ENCODE measurements around the gene MALT1. TPM values are rescaled to one million over a fixed set of nuclear protein-coding genes. Genes with fewer than 3 reads are reported as not detected.
A peak's percentile ranks its signal among the peaks of the same experiment; 100 is the strongest.

Gene MALT1
- total RNA-seq (2014; rRNA removed; shearing (Covaris generic)) (14.4 and 15.5 TPM in 2 replicates), total RNA-seq (2022) (18.5 and 20.4 TPM in 2 replicates), Bru-seq, nascent RNA (percentile 69 among the genes with signal in this experiment), BruChase-seq, experiment 1, labeled RNA remaining after a 6-hour chase (percentile 66 among the genes with signal in this experiment), BruChase-seq, experiment 2, labeled RNA remaining after a 2-hour chase (percentile 69 among the genes with signal in this experiment)
- long read RNA-seq, full-length matches to known transcripts: 28 of 36 reads
- long read RNA-seq, partial matches to known transcripts: 0 of 36 reads
- long read RNA-seq, other reads (novel, unspliced or antisense): 8 of 36 reads

- Histone ChIP-seq H3K4me1 (ENCODE audit: insufficient read depth, low read length, poor library complexity, severe bottlenecking) (peaks cover 17% of the 10 kb centered on the region), H3K9me3 (ENCODE audit: low read length) (no peaks in the 10 kb centered on the region), H3K27ac (ENCODE audit: low read depth, low read length, poor library complexity, severe bottlenecking) (peak within 1 kb of the TSS; percentile 74), H4K20me1 (ENCODE audit: insufficient read depth, low read length) (no peaks in the 10 kb centered on the region), H3K4me2 (ENCODE audit: low read length) (peak within 1 kb of the TSS; percentile 78), H3K36me3 (ENCODE audit: insufficient read depth, low read length) (no peaks in the 10 kb centered on the region; the same call in 1 of the 2 replicates), H3K4me3 (ENCODE audit: low read depth, low read length, poor library complexity, severe bottlenecking) (peak within 1 kb of the TSS; percentile 78), H3K79me2 (ENCODE audit: insufficient read depth, low read depth, low read length) (peaks cover 16% of the 10 kb centered on the region), H2AFZ (ENCODE audit: low read length) (peak within 1 kb of the TSS; percentile 77), H3K9me2 (ENCODE audit: insufficient read depth, low read length) (no peaks in the 10 kb centered on the region)
- TF ChIP-seq EZH2phosphoT487 (IDR thresholded peaks at IDR 0.05; ENCODE audit: borderline replicate concordance, low read depth, low read length) (no peak), CTCF (conservative IDR thresholded peaks at IDR 0.05; ENCODE audit: low read length) (no peak)
- BruUV-seq (replicated peaks): no TSS peak
- CTCF ChIA-PET (ENCODE audit: unreplicated experiment): interaction anchor here (1.0 kb wide), 1 partner anchor 13 kb away, joined by 3 read pairs; no protein-coding TSS in a partner anchor
- intact Hi-C loops (cut with micrococcal nuclease; ENCODE audit: unreplicated experiment): loop anchor here (1.0 to 5.0 kb wide), 2 partner anchors 93 to 144 kb away; no protein-coding TSS in a partner anchor
- peak; percentile 90 for DNase-seq (ENCODE audit: low spot score)
- POLR2A ChIA-PET: interaction anchor here (0.7 to 2.3 kb wide), 5 partner anchors 12 to 1230 kb away, joined by 3 to 20 read pairs (median 6); no protein-coding TSS in a partner anchor
Observed at GRCh38 chr18:58671111-58671631, at the start of gene MALT1. Gene MALT1 (plus strand): TSS chr18:58671465. CDS start chr18:58671644, 179 bp downstream.

- CTCF ChIA-PET (ENCODE audit: unreplicated experiment): no interaction called here
- no peaks in the 10 kb centered on the region for H3K36me3 ChIP-seq (ENCODE audit: insufficient read depth, low read length)
- no peak for DNase-seq (ENCODE audit: low spot score)
- no peak overlapping the region for H3K4me2 ChIP-seq (ENCODE audit: low read length)
- no peak overlapping the region for H3K4me3 ChIP-seq (ENCODE audit: low read depth, low read length, poor library complexity, severe bottlenecking)
- H3K27ac ChIP-seq (ENCODE audit: low read depth, low read length, poor library complexity, severe bottlenecking): no peak overlapping the region
- H3K9me2 ChIP-seq (ENCODE audit: insufficient read depth, low read length): no peaks in the 10 kb centered on the region
- H4K20me1 ChIP-seq (ENCODE audit: insufficient read depth, low read length): no peaks in the 10 kb centered on the region
- no peak overlapping the region for H2AFZ ChIP-seq (ENCODE audit: low read length)
- intact Hi-C loops (cut with micrococcal nuclease; ENCODE audit: unreplicated experiment): no loop called here
- H3K4me1 ChIP-seq (ENCODE audit: insufficient read depth, low read length, poor library complexity, severe bottlenecking): no peaks in the 10 kb centered on the region
- TF ChIP-seq EZH2phosphoT487 (IDR thresholded peaks at IDR 0.05; ENCODE audit: borderline replicate concordance, low read depth, low read length) (no peak), CTCF (conservative IDR thresholded peaks at IDR 0.05; ENCODE audit: low read length) (no peak)
- BruUV-seq (replicated peaks): no TSS peak
- POLR2A ChIA-PET: no interaction called here
- no peaks in the 10 kb centered on the region for H3K9me3 ChIP-seq (ENCODE audit: low read length)
- H3K79me2 ChIP-seq (ENCODE audit: insufficient read depth, low read depth, low read length): no peaks in the 10 kb centered on the region
Observed at GRCh38 chr18:58624011-58624410, 47.3 kb upstream of the MALT1 start.

- Histone ChIP-seq H3K4me3 (ENCODE audit: low read depth, low read length, poor library complexity, severe bottlenecking) (no peak overlapping the region), H3K27ac (ENCODE audit: low read depth, low read length, poor library complexity, severe bottlenecking) (no peak overlapping the region), H3K9me3 (ENCODE audit: low read length) (no peaks in the 10 kb centered on the region), H2AFZ (ENCODE audit: low read length) (no peak overlapping the region), H3K4me2 (ENCODE audit: low read length) (no peak overlapping the region), H3K79me2 (ENCODE audit: insufficient read depth, low read depth, low read length) (no peaks in the 10 kb centered on the region), H3K9me2 (ENCODE audit: insufficient read depth, low read length) (no peaks in the 10 kb centered on the region), H4K20me1 (ENCODE audit: insufficient read depth, low read length) (no peaks in the 10 kb centered on the region), H3K4me1 (ENCODE audit: insufficient read depth, low read length, poor library complexity, severe bottlenecking) (no peaks in the 10 kb centered on the region), H3K36me3 (ENCODE audit: insufficient read depth, low read length) (no peaks in the 10 kb centered on the region)
- no peak for TF ChIP-seq EZH2phosphoT487 (IDR thresholded peaks at IDR 0.05; ENCODE audit: borderline replicate concordance, low read depth, low read length)
- no peak for TF ChIP-seq CTCF (conservative IDR thresholded peaks at IDR 0.05; ENCODE audit: low read length)
- intact Hi-C loops (cut with micrococcal nuclease; ENCODE audit: unreplicated experiment): no loop called here
- ChIA-PET CTCF (ENCODE audit: unreplicated experiment) (no interaction called here), POLR2A (interaction anchor here (0.5 kb wide), 1 partner anchor 299 kb away, joined by 3 read pairs; no protein-coding TSS in a partner anchor)
- DNase-seq (ENCODE audit: low spot score): no peak
- no TSS peak for BruUV-seq (replicated peaks)
Observed at GRCh38 chr18:58625839-58626238, 45.4 kb upstream of the MALT1 start.

All from OCI-LY7 (cell line).